CMK (cell line): Measurements from ENCODE around the gene PARP8.
"Not testable (repeated sequence)": the region's sequence is repeated elsewhere in the genome, so short reads cannot be mapped to it uniquely, and the experiment has no call there.

ENCODE experiments used
- DNase-seq: peaks from one replicate; pipeline ENCODE4 v3.0.0-alpha.2; 2010; ENCODE audit warnings: low read depth

PARP8 gene

GRCh38 chr5:50687548-50687947 lies 21.1 kb downstream of the PARP8 start:
- DNase-seq: no peak

GRCh38 chr5:50691399-50692016 lies 25.1 kb downstream of the PARP8 start:
- DNase-seq: no peak

- DNase-seq: no peak
Observed at GRCh38 chr5:50694027-50694590, 27.7 kb downstream of the PARP8 start.

GRCh38 chr5:50694626-50695025 lies 28.2 kb downstream of the PARP8 start:
- DNase-seq: not testable (repeated sequence)

- DNase-seq: no peak
Observed at GRCh38 chr5:50697739-50698138, 31.3 kb downstream of the PARP8 start.

- no peak for DNase-seq
Observed at GRCh38 chr5:50699737-50700136, 33.3 kb downstream of the PARP8 start.

- DNase-seq: no peak
Observed at GRCh38 chr5:50700706-50701105, 34.3 kb downstream of the PARP8 start.

GRCh38 chr5:50702615-50703366 lies 36.4 kb downstream of the PARP8 start:
- peak; percentile 17 for DNase-seq

GRCh38 chr5:50703367-50703666 lies 36.9 kb downstream of the PARP8 start:
- no peak for DNase-seq

- DNase-seq: no peak
Observed at GRCh38 chr5:50704730-50705129, 38.3 kb downstream of the PARP8 start.

GRCh38 chr5:50709471-50709870 lies 43.0 kb downstream of the PARP8 start:
- no peak for DNase-seq

- no peak for DNase-seq
Observed at GRCh38 chr5:50710838-50711237, 44.4 kb downstream of the PARP8 start.

- no peak for DNase-seq
Observed at GRCh38 chr5:50711280-50711679, 44.8 kb downstream of the PARP8 start.

GRCh38 chr5:50712479-50712878 lies 46.0 kb downstream of the PARP8 start:
- DNase-seq: no peak

GRCh38 chr5:50715001-50715400 lies 48.6 kb downstream of the PARP8 start:
- DNase-seq: no peak

GRCh38 chr5:50716134-50716533 lies 49.7 kb downstream of the PARP8 start:
- DNase-seq: no peak

GRCh38 chr5:50717651-50718050 lies 51.2 kb downstream of the PARP8 start:
- no peak for DNase-seq

- no peak for DNase-seq
Observed at GRCh38 chr5:50720061-50720710, 53.7 kb downstream of the PARP8 start.

GRCh38 chr5:50722223-50722622 lies 55.8 kb downstream of the PARP8 start:
- DNase-seq: no peak

- no peak for DNase-seq
Observed at GRCh38 chr5:50724262-50724661, 57.8 kb downstream of the PARP8 start.

- DNase-seq: no peak
Observed at GRCh38 chr5:50725800-50726474, 59.5 kb downstream of the PARP8 start.

GRCh38 chr5:50726475-50727148 lies 60.2 kb downstream of the PARP8 start:
- DNase-seq: no peak
